GM18498 (cell line): ENCODE results near the gene FAM229A.
"Not testable (repeated sequence)": the region's sequence is repeated elsewhere in the genome, so short reads cannot be mapped to it uniquely, and the experiment has no call there.

ENCODE experiments used
- ATAC-seq: cut with Tn5 transposase; IDR thresholded peaks from one replicate; pipeline ENCODE4 v1.9.1; 2021; ENCODE audit warnings: mild to moderate bottlenecking, moderate library complexity; ENCODE audit not compliant: unreplicated experiment

The FAM229A gene, protein sequence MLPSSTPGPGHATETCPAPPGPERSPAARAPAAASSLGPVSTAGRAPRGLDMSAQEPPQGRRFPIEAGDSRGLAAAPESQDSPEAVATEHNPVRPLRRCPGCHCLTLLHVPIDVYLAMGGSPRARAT

GRCh38 chr1:32362474-32363313 is at the start of gene FAM229A, which contains the start of gene TSSK3:
TSS of gene FAM229A (minus strand) at chr1:32362485. CDS start at chr1:32362091, 394 bp downstream.
TSS of gene TSSK3 (plus strand) at chr1:32362539. CDS start at chr1:32362702, 163 bp downstream.
- no peak for ATAC-seq

GRCh38 chr1:32411261-32411660 is 49.0 kb upstream of the FAM229A start:
- no peak for ATAC-seq

DNA sequence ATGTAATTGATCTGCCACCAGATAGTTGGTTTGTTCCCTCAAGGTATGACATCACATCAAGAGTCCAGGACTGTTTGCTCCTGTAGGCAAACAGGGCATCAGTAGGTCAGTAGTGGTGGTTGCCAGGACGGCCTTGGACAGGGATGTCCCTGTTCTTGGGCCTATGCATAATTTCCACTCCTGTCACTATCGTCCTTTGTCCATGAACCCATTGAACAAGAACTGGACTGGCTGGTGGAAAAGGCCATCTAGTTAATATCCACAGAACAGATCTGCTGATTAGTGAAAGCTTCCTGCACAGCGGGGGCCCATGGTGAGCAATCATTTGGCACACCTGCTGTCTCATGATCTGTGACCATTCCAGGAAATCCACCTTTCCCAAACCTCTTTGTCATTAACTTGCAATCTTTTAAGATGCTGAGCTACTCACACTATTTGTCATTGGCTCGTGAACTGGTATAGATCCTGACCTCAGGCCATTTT is 44.4 kb upstream of the FAM229A start:
- ATAC-seq: no peak

DNA sequence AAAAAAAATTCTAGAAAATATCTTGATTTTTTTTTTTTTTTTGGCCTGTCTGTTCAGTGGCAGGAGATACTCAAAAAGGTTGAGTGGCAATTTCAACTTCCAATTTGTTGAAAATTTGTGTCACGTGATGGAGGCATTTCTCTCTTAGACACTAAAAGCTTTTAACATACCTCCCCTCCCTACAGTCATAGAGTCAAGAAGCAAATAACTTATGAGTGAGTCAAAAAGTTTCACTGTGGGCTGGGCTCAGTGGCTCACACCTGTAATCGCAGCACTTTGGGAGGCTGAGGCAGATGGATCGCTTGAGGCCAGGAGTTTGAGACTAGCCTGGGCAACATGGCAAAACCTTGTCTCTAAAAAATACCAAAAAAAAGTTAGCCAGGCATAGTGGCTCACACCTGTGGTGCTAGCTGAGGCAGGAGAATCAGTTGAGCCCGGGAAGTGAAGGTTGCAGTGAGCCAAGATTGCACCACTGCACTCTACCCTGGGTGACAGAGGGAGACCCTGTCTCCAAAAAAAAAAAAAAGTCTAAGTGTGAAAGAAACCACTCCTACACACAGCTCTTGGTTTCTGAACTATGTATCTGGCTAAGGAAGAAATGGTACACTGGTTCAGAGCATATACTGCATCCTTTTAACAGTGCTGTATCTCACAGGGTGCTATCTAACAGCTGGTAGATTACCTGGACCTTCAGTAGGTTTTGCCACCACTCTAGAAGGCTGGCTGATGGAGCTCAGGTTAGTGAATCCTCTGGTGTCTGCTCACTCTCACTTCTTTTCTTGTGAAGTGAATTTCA is 43.6 kb upstream of the FAM229A start:
- ATAC-seq: no peak

GRCh38 chr1:32404946-32405345 is 42.7 kb upstream of the FAM229A start:
- no peak for ATAC-seq

DNA sequence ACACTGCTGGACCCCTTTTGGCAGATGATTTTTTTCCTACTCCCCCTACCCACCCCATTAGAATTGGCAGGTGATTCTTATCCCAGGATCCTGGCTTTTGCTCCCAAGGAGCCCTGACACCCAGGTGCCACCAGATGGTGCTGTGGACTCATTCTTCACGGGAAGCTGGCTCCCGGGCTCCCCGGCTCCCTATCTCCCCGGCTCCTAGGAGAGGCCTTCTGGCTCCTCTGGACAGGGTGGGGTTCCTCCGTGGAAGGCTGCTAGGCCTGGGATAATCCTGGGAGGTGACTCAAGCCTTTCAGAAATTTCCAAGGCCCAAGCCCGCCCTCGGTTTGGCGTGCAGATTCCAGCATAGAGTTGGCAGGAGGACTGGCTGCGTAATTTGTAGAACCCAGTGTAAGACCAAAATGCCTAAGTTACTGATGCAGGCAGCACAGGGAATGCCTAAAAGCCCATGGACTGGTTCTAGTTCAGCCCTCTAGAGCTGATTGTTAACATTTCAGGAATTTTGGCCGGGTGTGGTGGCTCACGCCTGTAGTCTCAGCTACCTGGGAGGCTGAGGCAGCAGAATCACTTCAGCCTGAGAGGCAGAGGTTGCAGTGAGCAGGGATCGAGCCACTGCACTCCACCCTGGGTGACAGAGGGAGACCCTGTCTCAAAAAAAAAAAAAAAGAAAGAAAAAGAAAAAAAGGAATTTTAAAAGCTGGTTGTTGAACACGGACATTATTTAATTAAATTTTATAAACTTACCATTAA is 38.8 kb upstream of the FAM229A start:
- no peak for ATAC-seq

DNA sequence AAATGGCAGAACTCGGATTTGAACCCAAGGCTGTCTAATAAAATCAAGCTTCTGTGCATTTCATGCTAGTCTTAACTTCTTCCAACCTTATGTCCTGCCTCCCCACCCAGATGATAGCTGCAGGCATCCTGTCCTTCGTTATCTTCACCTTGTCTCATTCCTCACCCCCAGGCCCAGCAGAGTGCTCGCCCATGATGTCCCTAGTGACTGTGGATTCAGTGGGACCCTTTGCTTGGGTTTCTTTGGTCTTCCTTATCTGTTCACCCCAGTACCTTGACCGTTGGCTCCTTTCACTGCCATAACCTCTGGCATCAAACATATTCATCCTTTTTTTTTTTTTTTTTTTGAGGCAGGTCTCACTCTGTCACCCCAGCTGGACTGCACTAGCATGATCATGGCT is 37.6 kb upstream of the FAM229A start:
- ATAC-seq: no peak

- ATAC-seq: no peak
These were observed 36.1 kb upstream of the FAM229A start for GRCh38 chr1:32398401-32398800.

GRCh38 chr1:32396524-32396923 is 34.2 kb upstream of the FAM229A start:
- not testable (repeated sequence) for ATAC-seq

- ATAC-seq: peak; percentile 6
These were observed 32.7 kb upstream of the FAM229A start for GRCh38 chr1:32394890-32395432.

DNA sequence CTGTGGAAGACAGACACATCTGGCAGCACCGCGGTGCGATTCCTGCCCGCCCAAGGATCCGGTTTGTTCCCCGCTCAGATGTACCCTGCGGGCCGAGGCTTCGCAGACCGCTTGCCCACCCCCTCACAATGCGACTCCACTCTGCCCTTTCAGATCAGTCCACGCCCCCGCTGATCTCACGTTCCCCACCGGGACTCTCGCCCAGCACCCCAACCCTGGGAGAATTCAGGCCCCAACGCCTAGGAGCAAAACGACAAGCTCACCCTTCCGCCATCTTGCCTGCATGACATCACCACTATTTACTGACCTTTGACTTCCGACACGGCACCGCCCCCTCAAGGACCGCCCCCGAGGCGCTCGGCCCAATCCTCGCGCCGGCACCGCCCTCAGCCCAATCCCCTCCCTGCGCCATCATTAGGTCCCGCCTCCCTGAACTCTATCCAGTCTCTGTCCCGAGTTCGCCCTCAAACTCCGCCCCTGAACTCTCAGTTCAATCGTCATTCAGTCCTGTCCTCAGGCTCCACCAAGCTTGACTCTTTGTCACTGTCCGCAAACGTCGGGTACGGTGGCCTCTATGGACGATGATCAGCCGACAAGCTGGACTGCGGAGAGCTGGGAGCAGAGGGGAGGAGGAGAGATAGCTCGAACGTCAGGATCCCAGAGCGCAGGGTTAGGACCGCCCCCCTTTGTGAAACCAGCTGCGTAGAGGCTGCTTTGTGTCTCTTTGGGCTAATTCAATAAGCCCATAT is 32.0 kb upstream of the FAM229A start, which contains the start of gene BSDC1:
TSS of gene BSDC1 (minus strand) at position 301 of the 749 bp plus-strand sequence. CDS start at position 274, 27 bp downstream.
- ATAC-seq: peak; percentile 95

GRCh38 chr1:32393832-32394140 is 31.5 kb upstream of the FAM229A start:
- peak; percentile 16 for ATAC-seq

- ATAC-seq: no peak
These were observed 30.9 kb upstream of the FAM229A start for GRCh38 chr1:32393136-32393535.

DNA sequence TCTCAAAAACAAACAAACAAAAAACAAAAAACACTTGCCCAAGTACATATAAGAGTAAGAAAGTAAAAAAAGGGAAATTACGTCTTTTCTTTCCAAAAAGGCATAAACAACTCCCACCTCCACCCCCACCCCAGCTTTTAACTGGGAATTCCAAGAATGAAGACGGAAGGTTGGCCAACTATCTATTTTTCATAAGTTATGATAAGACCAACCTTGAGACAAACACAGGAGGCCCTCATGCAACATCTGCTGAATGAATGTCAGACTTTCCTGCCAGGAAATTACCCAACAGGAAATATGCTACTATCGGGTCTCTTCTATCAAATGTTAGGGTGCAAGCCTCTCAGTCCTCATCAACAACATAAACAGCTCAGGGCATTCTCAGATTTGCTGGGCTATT is 30.0 kb upstream of the FAM229A start:
- ATAC-seq: no peak

- no peak for ATAC-seq
These were observed 28.9 kb upstream of the FAM229A start for GRCh38 chr1:32390904-32391870.

DNA sequence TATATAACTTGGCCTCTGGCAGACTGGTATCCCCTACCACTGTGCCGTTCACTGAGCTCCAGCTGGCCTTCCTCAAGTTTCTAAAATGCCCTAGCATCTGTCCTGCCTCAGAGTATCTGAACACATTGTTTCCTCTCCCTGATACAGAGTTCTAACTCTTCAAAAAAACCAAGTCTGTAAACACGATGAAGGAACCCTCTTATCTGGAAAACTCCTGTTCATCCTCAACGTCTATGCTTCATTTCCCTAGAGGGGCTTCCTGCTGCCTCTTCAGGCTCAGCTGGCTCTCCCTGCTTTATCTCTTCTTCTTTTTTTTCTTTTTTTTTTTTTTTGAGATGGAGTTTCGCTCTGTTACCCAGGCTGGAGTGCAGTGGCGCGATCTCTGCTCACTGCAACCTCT is 26.4 kb upstream of the FAM229A start:
- no peak for ATAC-seq

DNA sequence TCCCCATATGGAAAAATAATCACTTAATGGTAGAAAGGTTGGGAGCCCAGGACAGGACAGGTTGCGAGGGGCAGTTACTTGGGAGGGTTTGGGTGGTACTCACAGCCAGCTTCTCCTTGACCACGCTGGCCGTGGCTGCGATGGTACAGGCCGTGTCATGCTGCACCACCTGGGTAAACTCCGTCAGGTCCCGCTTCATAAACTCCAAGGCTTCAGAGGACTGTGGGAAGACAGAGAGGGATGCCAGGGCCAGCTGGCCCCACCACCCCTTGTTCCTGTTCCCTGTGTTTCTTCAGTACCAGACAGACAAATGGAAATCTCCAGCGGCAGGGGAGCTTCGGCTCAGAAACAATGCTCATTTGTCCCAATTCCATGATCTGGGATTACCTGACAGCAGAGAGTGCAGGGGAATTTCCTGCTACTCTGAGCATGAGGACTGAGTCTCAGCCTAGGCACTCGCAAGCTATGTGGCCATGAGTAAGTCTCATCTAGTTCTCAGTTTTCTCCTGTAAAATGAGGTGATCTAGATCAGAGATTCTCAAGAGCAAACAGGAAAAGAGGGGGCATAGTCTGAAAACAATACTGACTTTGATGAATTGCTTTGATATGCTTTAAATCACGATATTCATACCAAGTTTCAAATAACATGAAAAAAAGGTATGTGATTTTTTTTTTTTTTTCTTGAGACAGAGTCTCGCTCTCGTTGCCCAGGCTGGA is 24.5 kb upstream of the FAM229A start:
- no peak for ATAC-seq

- no peak for ATAC-seq
These were observed 17.8 kb upstream of the FAM229A start for GRCh38 chr1:32380057-32380456.
